GM19324 (cell line): ENCODE measurements around the gene KIF20B.

Experiments
- ATAC-seq: cut with Tn5 transposase; IDR thresholded peaks from one replicate; pipeline ENCODE4 v1.9.1; 2021; ENCODE audit warnings: mild to moderate bottlenecking, moderate library complexity; ENCODE audit not compliant: unreplicated experiment, low FRiP score

KIF20B gene

GRCh38 chr10:89701242-89702120 lies at the start of gene KIF20B:
Gene KIF20B (plus strand): TSS chr10:89701590. CDS start chr10:89705295, 3,705 bp downstream.
- peak; percentile 99 for ATAC-seq

GRCh38 chr10:89651916-89652573 lies 49.3 kb upstream of the KIF20B start:
- ATAC-seq = no peak

- ATAC-seq = no peak
Measured at GRCh38 chr10:89652806-89653370, 48.5 kb upstream of the KIF20B start.

GRCh38 chr10:89653410-89653869 lies 48.0 kb upstream of the KIF20B start:
- peak; percentile 52 for ATAC-seq

- ATAC-seq = no peak
Measured at GRCh38 chr10:89655722-89656121, 45.7 kb upstream of the KIF20B start.

GRCh38 chr10:89657302-89657701 lies 44.1 kb upstream of the KIF20B start:
- no peak for ATAC-seq

- no peak for ATAC-seq
Measured at GRCh38 chr10:89659143-89660131, 42.0 kb upstream of the KIF20B start.

GRCh38 chr10:89662596-89662995 lies 38.8 kb upstream of the KIF20B start:
- ATAC-seq = no peak

GRCh38 chr10:89663144-89663543 lies 38.2 kb upstream of the KIF20B start:
- no peak for ATAC-seq

- ATAC-seq = no peak
Measured at GRCh38 chr10:89664203-89664602, 37.2 kb upstream of the KIF20B start.

GRCh38 chr10:89665302-89665701 lies 36.1 kb upstream of the KIF20B start:
- ATAC-seq = no peak

GRCh38 chr10:89666138-89666537 lies 35.3 kb upstream of the KIF20B start:
- ATAC-seq = no peak

- ATAC-seq = no peak
Measured at GRCh38 chr10:89668386-89669071, 32.9 kb upstream of the KIF20B start.

GRCh38 chr10:89669985-89670384 lies 31.4 kb upstream of the KIF20B start:
- ATAC-seq = no peak

GRCh38 chr10:89670926-89671325 lies 30.5 kb upstream of the KIF20B start:
- ATAC-seq = no peak

- ATAC-seq = no peak
Measured at GRCh38 chr10:89677341-89677740, 24.0 kb upstream of the KIF20B start.

- no peak for ATAC-seq
Measured at GRCh38 chr10:89679986-89680385, 21.4 kb upstream of the KIF20B start.

- ATAC-seq = no peak
Measured at GRCh38 chr10:89683883-89684282, 17.5 kb upstream of the KIF20B start.

- no peak for ATAC-seq
Measured at GRCh38 chr10:89684604-89685003, 16.8 kb upstream of the KIF20B start.

GRCh38 chr10:89685936-89686335 lies 15.5 kb upstream of the KIF20B start:
- no peak for ATAC-seq
